GM18951 (cell line): ENCODE data around the gene MCEMP1.

Experiments used
- POLR2A ChIP-seq: IDR thresholded peaks from 4 replicates; pipeline ENCODE4 v1.6.1; 2011; ENCODE audit warnings: mild to moderate bottlenecking; ENCODE audit not compliant: insufficient read length, insufficient read depth; ENCODE audit errors: extremely low read depth
- in situ Hi-C: fragments of 300-500 bp; cut with MboI; formaldehyde crosslinking; loops from one replicate; pipeline ENCODE4 v1.12.0; 2022; ENCODE audit warnings: low sequenced_read_pairs, mixed read lengths, inconsistent platforms; ENCODE audit not compliant: unreplicated experiment

MCEMP1 gene

GRCh38 chr19:7681340-7682174 lies 4.7 kb downstream of the MCEMP1 start:
- in situ Hi-C loops, result loop anchor here (10.0 kb wide), 1 partner anchor 113 kb away; no protein-coding TSS in a partner anchor
- no peak for TF ChIP-seq POLR2A

GRCh38 chr19:7682175-7682855 lies 5.4 kb downstream of the MCEMP1 start:
- in situ Hi-C loops, result loop anchor here (10.0 kb wide), 1 partner anchor 112 kb away; no protein-coding TSS in a partner anchor
- TF ChIP-seq POLR2A, result no peak

GRCh38 chr19:7685546-7686445 lies 8.9 kb downstream of the MCEMP1 start:
- TF ChIP-seq POLR2A, result peak; percentile 26
- in situ Hi-C loops, result loop anchor here (10.0 kb wide), 1 partner anchor 109 kb away; no protein-coding TSS in a partner anchor

GRCh38 chr19:7687177-7687576 lies 10.3 kb downstream of the MCEMP1 start:
- in situ Hi-C loops, result loop anchor here (10.0 kb wide), 1 partner anchor 108 kb away; no protein-coding TSS in a partner anchor
- no peak for TF ChIP-seq POLR2A

- no peak for TF ChIP-seq POLR2A
- in situ Hi-C loops, result loop anchor here (10.0 kb wide), 1 partner anchor 106 kb away; no protein-coding TSS in a partner anchor
Measured at GRCh38 chr19:7689165-7689564, 12.3 kb downstream of the MCEMP1 start.

- in situ Hi-C loops, result no loop called here
- no peak for TF ChIP-seq POLR2A
Measured at GRCh38 chr19:7690779-7691258, 13.9 kb downstream of the MCEMP1 start.

GRCh38 chr19:7691497-7691896 lies 14.6 kb downstream of the MCEMP1 start:
- TF ChIP-seq POLR2A, result no peak
- in situ Hi-C loops, result no loop called here

- in situ Hi-C loops, result no loop called here
- TF ChIP-seq POLR2A, result no peak
Measured at GRCh38 chr19:7692417-7693088, 15.7 kb downstream of the MCEMP1 start.

GRCh38 chr19:7694499-7694898 lies 17.6 kb downstream of the MCEMP1 start:
- no peak for TF ChIP-seq POLR2A
- in situ Hi-C loops, result no loop called here

GRCh38 chr19:7697721-7698287 lies 20.9 kb downstream of the MCEMP1 start:
- in situ Hi-C loops, result no loop called here
- TF ChIP-seq POLR2A, result no peak

GRCh38 chr19:7698583-7698982 lies 21.7 kb downstream of the MCEMP1 start:
- in situ Hi-C loops, result no loop called here
- TF ChIP-seq POLR2A, result no peak

- no peak for TF ChIP-seq POLR2A
- in situ Hi-C loops, result no loop called here
Measured at GRCh38 chr19:7699003-7699402, 22.1 kb downstream of the MCEMP1 start.
